ENCODE measurements around the gene DIAPH3.
"Not testable (repeated sequence)": the region's sequence is repeated elsewhere in the genome, so short reads cannot be mapped to it uniquely, and the experiment has no call there.

DIAPH3 gene

DNA sequence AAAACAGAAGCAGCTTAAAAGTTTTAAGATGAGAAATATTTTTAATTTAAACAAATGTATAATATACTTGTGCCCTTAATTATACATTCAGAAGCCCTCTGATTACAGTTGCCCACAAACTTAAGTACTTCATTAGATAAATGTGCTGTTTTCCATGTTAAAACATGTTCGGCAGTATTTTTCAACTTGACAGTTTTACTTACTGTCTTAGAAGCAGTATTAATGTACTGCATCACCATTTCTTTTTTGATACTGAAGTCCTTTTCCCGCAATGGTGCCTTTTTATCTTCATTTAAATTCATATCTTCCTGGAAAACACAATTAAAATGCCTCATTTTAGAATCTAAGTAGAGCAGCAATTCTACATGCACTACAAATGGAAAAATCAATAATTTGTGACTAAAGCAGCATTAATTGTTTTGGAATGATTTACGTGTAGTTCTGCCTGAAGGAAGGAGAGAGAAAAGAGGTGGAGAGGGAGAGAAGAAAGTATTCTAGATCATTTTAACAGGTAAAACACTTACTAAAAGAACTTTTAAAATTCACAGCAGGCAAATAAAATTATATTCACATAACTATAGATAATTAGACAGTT, 70.2 kb downstream of the DIAPH3 start:
- DNase-seq, result no peak

DNA sequence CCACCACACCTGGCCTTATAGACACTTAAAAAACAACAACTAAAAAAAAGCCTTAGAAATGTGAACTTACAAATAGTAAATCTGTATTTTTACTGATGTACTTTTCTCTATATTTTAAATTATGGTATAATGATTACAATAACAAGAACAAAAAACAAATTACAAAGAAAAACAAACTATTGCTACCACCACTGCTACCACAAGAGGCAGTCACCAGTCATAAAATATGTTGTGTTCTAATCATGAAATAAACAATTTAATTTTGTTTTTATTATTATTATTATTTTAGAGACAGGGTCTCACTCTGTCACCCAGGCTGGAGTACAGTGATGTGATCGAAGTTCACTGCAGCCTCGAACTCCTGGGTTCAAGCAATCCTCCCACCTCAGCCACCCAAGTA, 72.2 kb downstream of the DIAPH3 start:
- no peak for DNase-seq

DNA sequence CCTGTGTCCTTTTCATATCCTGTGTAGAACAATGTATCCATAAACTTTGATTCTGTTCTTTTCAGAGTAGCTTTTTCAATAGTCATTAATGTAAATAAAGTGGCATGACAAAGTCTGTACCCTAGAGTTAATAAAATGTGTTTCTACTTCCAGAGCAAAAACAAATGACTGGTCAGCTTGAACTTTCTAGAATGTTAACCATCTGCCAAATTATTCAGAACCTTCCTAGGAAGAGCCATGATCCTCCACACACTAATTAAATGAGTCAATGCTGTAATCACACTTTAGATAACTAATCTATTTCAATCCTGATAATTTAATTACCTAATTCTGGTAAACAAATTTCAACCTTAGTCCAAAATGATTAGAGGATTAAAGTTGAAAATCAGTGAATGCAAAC, 73.2 kb downstream of the DIAPH3 start:
- peak; percentile 18 for DNase-seq

DNA sequence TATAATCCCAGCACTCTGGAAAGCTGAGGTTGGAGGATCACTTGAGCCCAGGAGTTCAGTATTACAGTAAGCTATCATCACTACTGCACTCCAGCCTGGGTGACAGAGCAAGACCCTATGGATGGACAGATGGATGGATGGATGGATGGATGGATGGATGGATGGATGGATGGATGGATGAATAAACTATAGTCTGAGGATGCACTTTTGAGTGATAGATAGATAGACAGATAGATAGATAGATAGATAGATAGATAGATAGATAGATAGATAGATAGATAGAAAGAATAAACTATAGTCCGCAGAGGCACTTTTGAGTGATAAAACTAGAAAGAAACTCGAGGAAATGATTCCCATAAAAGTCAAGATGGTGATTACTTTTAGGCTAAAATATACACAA, 79.9 kb downstream of the DIAPH3 start:
- not testable (repeated sequence) for DNase-seq

DNA sequence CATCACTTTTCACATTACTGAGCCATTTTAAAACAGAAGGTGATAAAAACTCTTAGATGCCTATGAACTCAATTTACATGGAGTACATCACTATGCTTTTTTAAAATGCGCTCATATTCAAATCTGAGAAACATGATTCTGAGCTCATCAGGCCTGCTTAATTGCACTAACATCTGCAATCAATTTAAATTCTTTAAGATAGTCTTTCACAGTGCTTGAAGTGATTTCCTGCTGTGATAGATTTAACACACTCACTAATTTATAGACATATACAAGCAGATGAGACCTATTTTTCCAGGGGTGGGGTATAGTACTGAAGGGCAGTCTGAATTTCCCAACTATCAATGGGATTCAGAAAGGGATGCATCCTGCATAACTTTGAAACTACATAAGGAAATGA, 82.9 kb downstream of the DIAPH3 start:
- peak; percentile 85 for DNase-seq

DNA sequence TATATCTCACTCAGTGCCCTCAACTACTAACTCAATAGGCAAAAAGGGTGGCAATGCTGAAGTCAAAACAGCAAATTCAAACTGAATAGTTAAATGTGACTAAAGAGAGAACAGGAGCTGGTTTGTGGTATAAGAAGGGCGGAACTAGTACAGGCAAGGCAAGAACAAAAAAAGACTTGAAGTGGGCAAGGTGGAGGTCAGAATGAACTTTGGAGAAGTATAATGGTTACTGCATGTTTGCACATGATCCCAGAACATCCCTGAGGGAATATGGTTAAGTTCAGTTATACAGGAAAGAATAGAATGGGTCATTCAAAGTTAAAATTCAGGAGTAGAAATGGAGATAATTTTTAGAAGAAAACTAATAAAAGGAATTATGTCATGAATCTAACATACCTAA, 85.5 kb downstream of the DIAPH3 start:
- DNase-seq, result no peak

DNA sequence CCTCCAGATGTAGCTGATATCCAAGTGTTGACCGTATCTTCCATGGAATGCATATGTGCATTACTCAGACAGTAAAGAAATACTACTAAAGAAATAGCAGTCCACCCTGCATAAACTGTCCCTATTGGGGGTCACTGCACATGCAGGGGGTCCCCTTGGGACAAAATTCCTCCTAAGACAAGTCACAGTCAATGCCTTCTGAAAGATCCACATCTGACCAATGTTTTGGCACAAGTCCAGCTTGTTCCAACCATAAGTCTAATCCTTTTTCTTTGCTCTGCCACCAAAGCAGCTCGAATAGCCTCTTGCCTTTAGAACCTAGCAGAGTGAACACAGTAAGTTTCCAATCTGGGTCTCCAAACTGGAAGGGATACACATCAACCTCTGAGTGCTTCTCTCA, 87.9 kb downstream of the DIAPH3 start:
- peak; percentile 14 for DNase-seq

DNA sequence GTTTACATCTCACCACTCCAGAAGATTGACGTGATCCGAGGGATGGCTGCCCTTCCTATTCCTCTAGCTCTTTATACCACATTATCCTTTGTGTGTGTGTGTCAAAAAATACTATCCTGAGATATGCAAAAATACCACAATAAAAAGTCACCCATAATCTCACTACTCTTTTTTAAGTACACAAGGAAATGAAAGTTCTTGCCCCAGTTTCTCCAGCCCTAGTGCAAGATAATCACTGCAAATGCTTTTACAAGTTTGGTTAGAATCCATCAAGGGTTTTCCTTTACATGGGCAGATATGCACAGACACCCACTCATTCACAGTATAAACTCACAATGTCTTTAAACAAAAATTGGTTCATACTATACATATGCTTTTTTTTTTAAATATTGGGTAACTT, 89.3 kb downstream of the DIAPH3 start:
- no peak for DNase-seq

DNA sequence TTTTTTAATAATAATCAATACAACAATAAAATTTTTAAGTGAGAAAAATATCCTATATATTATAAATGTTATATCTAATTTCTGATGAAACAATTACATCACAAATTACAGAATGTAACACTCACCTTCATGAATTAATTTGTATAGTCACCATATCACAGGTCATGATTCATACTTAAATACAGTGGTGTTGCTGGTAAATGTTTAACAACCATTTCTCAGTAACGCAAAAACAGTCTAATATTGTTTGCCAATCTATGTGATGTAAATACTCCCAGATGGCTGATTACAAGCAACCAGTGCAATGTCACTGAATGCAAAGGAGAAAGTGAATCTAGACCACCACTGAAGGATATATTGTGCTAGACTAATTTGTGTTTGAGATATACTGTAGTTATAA, 97.5 kb downstream of the DIAPH3 start:
- no peak for DNase-seq

DNA sequence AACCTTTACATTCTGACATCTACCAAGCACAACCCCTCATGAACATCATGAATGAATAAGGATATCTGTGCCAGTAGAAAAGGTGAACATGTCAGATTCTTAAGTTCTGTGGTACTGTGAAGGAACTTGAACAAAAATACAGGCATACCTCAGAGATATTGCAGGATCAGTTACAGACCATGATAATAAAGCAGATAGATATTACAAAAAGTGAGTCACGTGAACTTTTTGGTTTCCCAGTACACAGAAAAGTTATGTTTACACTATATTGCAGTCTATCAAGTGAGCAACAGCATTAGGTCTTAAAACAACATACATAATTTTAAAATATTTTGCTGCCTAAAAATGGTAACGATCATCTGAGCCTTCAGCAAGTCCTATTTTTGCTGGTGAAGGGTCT, 101.2 kb downstream of the DIAPH3 start:
- no peak for DNase-seq

DNA sequence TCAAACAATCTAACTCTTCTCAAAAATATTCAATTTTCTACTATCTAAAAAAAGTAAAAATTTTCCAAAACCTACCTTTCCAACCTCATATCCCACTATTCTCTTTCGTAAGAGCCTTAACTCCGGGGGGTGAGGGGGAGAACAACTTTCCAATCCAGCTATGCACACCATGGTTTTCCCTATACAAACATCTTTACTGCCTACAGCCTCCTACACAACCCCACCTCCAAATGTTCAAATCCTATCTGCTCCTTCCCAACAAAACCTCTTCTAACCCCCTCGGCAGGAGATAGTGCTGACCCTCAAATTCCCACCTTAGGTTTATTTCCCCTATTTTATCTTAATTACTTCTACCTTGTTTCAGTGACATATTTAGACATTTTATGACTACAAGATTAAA, 102.0 kb downstream of the DIAPH3 start:
- DNase-seq, result no peak

DNA sequence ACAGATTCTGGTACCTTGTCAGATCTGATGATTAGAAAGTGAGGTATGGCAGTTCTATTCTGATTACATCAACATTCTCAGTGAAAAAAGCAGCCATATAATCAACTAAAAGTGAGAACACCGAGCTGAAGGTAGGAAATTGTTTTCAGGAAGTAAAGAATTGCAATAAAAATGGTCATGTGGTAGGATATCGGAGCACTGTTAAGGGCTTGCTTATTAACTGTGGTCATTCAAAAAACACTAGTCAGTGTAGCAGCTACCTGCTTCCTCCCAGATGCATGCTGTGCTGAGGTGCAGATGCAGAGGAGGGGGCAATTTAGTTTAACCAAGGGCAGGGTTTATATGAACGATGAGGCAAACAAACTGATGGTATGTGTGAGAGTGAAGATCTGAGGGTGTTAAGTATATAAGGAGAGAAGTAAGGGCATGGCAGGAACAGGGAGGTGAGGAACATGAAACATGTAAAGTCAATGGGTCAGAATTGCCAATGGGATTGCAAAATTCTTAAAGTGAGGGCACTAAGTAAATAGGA, 111.9 kb downstream of the DIAPH3 start:
- DNase-seq, result no peak

DNA sequence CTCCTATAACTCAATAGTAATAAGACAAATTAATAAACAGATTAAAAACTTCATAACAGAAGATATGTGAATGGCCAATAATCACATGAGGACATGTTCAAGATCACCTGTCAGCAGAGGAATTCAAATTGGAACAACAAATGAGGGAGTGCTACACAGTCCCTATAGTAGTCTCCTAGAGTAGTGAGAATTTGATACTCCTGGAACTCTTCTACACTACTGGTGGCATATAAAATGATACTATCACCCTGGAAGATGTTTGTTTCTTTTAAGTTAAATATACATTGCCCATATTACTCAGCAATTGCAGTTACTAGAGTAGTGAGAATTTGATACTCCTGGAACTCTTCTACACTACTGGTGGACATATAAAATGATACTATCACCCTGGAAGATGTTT, 115.4 kb downstream of the DIAPH3 start:
- not testable (repeated sequence) for DNase-seq

DNA sequence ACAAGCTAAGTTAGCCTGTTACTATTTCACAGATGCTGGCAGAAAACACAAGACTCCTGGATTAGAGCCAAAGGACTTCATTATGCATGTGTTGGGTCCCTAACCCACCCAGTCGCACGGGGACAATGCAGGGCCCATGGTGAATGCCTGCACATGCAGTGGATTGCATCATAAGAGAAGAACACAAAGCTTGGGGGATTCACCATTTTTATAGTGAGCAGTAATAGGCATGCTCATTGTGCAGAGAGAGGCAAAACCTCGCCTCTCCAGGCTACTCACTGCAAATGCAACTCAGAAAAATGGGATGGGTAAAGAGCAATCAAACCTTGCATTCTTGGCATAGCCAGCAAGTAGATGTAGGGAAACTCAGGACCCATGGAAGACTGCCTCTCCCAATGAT, 115.8 kb downstream of the DIAPH3 start:
- DNase-seq, result peak; percentile 28

DNA sequence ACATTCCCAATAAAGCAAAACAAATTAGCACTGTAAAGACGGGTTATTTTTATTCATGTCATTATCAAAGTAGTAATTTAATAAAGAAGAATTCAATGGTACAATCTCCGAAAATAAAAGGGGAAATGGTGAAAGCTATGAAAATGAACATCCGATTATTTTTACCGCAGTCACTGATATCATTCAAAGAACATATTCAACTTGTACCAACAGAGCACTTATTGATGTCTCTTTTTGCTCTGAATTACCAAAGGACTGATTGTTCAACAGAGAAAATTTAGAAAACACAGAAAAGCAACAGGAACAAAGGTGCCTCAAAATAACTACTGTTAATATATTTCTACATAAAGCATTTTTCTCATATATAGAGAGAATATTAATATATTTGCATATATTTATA, 119.4 kb downstream of the DIAPH3 start:
- no peak for DNase-seq

DNA sequence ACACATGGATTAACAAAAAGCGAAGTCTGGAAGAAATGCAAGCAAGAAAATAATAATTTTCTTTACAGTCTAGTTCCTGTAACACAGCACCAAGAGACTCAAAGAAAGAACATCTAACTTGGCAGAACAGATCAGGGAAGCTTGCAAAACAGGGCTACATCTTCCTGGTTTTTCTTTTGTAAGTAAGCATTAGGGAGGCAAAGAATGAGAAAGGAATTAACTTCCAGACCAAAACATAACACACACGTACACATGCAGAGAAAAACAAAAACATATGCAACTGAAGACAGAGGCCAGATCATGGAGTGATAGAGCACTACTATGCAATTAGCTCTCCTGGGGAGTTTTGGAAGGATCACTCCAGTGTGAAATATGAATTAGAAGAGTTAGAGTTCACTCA, 120.5 kb downstream of the DIAPH3 start:
- peak; percentile 31 for DNase-seq

DNA sequence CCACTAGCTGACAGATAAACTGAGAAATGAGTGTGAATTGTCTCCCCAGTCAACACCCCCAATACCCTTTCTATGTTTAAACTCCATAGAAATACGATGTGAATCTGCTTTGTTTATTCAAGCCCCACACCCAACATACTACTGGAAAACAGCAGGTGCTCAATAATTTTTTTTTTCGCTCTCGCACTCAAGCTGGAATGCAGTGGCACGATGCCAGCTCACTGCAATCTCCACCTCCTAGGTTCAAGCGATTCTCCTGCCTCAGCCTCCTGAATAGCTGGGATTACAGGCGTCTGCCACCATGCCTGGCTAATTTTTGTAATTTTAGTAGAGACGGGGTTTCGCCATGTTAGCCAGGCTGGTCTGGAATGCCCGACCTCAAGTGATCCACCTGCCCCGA, 123.1 kb downstream of the DIAPH3 start:
- DNase-seq, result not testable (repeated sequence)

DNA sequence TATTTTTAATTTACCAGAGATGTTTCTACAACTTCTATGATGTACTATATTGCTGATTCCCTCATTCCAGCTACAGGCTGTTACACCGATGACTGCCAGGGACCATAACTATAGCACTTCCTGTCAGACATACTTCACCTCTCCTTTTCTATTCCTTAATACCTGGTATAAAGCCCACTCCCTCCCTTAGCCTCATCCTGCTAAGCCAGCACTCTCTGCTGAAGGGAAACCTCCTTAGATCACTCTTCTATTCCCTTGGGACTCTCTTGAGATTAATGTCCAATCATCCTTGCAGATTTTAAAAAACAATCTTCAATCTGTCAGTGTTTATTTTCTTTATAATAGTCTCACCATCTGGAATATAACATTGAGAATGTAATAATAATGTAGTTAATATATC, 127.9 kb downstream of the DIAPH3 start:
- DNase-seq, result no peak

DNA sequence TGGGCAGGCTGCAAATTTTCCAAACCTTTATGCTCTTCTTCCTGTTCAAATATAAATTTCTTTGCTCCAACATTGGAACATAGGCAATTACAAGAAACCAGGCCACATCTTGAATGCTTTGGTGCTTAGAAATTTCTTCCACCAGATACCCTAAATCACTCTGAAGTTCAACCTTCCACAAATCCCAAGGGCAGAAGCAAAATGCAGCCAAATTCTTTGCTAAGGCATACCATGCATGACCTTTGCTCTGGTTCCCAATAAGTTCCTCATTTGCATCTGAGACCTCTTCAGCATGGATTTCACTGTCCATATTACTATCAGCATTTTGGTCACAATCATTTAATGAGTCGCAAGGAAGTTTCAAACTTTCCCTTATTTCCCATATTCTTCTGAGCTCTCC, 130.9 kb downstream of the DIAPH3 start:
- no peak for DNase-seq

DNA sequence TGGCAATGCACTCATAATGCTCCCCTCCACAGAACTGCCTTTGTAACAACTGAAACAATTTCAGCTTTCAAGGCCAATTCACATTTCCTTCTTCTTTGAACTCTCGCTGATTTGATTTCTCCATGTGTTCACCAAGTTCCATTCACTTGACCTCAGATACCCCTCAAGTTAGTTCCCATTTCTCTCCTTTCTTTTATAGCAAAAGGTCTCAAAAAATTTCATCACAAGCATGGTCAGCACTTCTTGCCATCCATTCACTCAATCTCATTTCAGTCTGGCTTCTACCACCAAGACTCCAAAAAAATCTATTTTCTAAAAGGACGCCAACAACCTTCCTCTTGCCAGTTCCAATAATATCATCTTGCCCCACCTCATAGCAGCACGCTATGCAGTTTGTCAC, 135.7 kb downstream of the DIAPH3 start:
- DNase-seq, result no peak

DNA sequence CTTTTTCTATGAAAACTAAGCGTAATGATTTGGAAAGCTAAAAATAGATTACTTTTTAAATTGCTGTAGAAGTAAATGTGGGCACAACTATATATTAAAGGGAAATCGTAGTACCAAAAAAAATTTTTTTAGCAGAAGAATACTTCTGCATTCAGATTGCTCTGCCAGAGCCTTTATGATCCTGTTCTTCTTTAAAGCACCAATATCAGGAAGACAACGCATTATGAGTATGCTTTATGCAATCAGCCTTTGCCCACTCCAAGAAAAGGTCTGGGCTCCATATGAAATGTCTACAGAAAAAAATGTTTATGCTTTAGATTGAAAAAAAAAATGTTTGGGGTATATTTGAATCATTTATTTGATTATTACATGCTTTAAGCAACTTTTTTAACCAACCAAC, 137.4 kb downstream of the DIAPH3 start:
- no peak for DNase-seq

DNA sequence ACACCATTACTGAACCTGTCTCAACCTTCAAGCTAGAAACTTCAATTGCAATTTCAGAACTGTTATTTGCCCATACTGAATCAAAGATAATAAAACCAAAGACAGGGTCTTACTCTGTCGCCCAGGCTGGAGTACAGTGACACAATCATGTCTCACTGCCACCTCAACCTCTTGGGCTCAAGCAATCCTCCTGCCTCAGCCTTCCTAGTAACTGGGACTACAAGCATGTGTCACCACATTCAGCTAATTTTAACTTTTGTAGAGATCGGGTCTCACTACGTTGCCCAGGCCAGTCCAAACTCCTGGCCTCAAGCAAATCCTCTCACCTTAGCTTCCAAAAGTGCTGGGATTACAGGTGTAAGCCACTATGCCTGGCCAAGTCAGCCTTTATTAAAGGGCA, 143.4 kb downstream of the DIAPH3 start:
- no peak for DNase-seq

DNA sequence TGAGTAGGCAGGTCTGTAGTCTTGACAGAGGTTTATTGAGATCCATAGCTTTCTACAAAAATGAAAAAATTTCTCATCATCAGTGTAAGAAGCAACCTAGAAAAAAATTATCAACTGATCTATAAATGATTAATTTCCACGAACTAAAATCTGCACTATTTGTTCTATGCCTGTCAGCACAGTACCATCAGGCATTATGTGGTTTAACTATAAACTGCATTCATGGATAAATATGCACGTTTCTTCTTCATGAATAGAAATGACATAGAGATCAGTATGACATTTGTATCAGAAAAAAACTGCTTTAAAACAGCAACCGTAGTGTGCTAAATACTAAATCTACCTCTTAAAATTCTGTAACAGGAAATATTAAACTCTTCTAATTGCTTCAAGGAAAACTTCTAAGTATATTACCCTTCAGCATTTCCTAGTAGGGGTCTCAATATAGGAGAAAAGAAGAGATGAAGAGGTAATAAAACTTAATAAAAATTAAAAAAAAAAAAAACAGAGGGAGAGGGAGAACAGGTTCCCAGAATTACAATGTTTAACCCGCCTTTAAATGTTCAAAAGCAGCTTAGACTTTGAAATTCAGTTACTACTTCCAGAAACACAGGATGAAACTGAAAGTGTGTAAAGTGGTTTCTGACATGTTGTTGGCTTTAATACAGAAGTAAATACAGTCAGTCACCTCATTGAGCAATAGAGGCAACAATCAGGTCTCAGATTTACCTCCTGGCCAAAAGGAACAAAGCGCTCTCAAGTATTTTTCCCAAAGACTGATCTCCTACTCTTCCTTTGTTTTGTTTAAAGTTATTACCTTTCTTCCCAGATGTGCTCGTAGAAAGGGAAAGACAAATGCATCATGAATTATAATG, 144.4 kb downstream of the DIAPH3 start:
- no peak for DNase-seq

DNA sequence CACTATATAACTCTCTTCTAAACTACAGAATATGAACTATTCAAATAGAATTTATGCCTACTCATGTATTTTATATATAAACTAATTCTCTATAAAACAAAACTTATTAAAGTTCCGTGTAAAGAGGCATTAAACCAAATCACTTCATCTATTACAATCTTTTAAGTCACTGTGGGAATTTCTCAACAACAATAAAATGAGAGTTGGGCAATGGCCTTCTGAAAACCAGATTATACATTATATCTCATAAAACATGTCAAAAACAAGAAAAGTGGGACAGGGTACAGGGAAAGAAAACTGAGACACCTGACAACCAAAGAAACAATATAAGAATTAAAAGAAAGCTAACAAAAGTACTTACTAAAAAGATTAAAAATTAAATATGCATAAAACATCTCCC, 145.2 kb downstream of the DIAPH3 start:
- DNase-seq, result no peak
